ENCODE results near the gene ZBTB2.

DNA sequence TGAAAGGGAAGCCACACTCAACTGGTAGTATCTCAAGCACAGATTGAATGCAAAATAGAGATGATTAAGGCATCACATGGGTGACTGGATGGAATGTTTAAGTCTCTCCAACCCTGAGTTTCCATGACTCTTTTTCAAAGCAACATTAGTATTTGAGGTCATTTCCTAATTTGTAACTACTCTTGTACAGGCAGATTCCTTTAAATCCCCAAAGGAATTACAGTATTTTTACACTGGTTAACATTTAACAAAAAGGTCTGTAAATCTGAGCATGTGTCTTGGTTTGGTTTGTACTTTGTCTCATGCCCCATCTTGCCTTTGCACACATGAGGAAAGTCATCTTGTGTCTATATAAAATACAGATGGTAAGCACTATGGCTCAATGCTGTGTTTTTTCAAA is 45.4 kb upstream of the ZBTB2 start:
- TF ChIP-seq, protein P1, sequence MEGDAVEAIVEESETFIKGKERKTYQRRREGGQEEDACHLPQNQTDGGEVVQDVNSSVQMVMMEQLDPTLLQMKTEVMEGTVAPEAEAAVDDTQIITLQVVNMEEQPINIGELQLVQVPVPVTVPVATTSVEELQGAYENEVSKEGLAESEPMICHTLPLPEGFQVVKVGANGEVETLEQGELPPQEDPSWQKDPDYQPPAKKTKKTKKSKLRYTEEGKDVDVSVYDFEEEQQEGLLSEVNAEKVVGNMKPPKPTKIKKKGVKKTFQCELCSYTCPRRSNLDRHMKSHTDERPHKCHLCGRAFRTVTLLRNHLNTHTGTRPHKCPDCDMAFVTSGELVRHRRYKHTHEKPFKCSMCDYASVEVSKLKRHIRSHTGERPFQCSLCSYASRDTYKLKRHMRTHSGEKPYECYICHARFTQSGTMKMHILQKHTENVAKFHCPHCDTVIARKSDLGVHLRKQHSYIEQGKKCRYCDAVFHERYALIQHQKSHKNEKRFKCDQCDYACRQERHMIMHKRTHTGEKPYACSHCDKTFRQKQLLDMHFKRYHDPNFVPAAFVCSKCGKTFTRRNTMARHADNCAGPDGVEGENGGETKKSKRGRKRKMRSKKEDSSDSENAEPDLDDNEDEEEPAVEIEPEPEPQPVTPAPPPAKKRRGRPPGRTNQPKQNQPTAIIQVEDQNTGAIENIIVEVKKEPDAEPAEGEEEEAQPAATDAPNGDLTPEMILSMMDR (conservative IDR thresholded peaks at IDR 0.05; ENCODE audit: low read depth, low read length) = no peak
- TF ChIP-seq RAD21 (IDR thresholded peaks at IDR 0.05; ENCODE audit: low read length) (no peak), SMC3 (IDR thresholded peaks at IDR 0.05; ENCODE audit: low read depth, low read length) (no peak), POLR2A (IDR thresholded peaks at IDR 0.05; ENCODE audit: low read depth, low read length) (no peak), MAZ (IDR thresholded peaks at IDR 0.05; ENCODE audit: borderline replicate concordance, low read depth, low read length) (no peak), RFX5 (IDR thresholded peaks at IDR 0.05; ENCODE audit: low read depth, low read length) (no peak), RCOR1 (IDR thresholded peaks at IDR 0.05; ENCODE audit: insufficient replicate concordance, low read length) (no peak), MXI1 (IDR thresholded peaks at IDR 0.05; ENCODE audit: borderline replicate concordance, low read depth, low read length) (no peak), MAFK (IDR thresholded peaks at IDR 0.05; ENCODE audit: low read depth, low read length) (no peak)

All from IMR-90 (cell line).